Measurements from ENCODE around the gene TRPM4.
A peak's percentile ranks its signal among the peaks of the same experiment; 100 is the strongest.

The TRPM4 gene

GRCh38 chr19:49224879-49225278 lies 67.3 kb downstream of the TRPM4 start (continued):
- TF ChIP-seq ZNF600 (tag by site-specific recombination; IDR thresholded peaks at IDR 0.05) (no peak), PRDM10 (tag by site-specific recombination; IDR thresholded peaks at IDR 0.05) (peak; percentile 32; the same call in 1 of the 2 replicates), MEIS1 (CRISPR knock-in tag; IDR thresholded peaks at IDR 0.05; ENCODE audit: borderline replicate concordance) (no peak), ZNF112 (tag by site-specific recombination; IDR thresholded peaks at IDR 0.05) (no peak), KLF8 (tag by site-specific recombination; IDR thresholded peaks at IDR 0.05) (0 out of 2 replicates have a peak, but pooled peaks have one; percentile 25), MYNN (tag by site-specific recombination; IDR thresholded peaks at IDR 0.05; ENCODE audit: borderline replicate concordance) (no peak), PATZ1 (tag by site-specific recombination; IDR thresholded peaks at IDR 0.05) (no peak), ZNF302 (tag by site-specific recombination; IDR thresholded peaks at IDR 0.05; ENCODE audit: low read depth) (no peak), YY1 (tag by site-specific recombination; IDR thresholded peaks at IDR 0.05) (no peak), TRIM28 (IDR thresholded peaks at IDR 0.05; ENCODE audit: borderline replicate concordance, low read length) (no peak), ZNF596 (tag by site-specific recombination; IDR thresholded peaks at IDR 0.05) (no peak), ZNF518A (tag by site-specific recombination; conservative IDR thresholded peaks at IDR 0.05; ENCODE audit: low read depth) (no peak), INSM2 (tag by site-specific recombination; IDR thresholded peaks at IDR 0.05) (no peak), ZXDB (tag by site-specific recombination; IDR thresholded peaks at IDR 0.05) (no peak), SCRT2 (tag by site-specific recombination; IDR thresholded peaks at IDR 0.05) (no peak), ZNF18 (tag by site-specific recombination; IDR thresholded peaks at IDR 0.05) (peak; percentile 59; the same call in 1 of the 2 replicates), KLF7 (tag by site-specific recombination; IDR thresholded peaks at IDR 0.05; ENCODE audit: borderline replicate concordance) (no peak), ZFP3 (tag by site-specific recombination; IDR thresholded peaks at IDR 0.05; ENCODE audit: low read depth) (no peak), ZNF398 (tag by site-specific recombination; IDR thresholded peaks at IDR 0.05) (no peak), ZNF658 (tag by site-specific recombination; IDR thresholded peaks at IDR 0.05) (no peak), ZNF2 (tag by site-specific recombination; IDR thresholded peaks at IDR 0.05) (peak; percentile 38; the same call in 1 of the 2 replicates), OSR2 (tag by site-specific recombination; IDR thresholded peaks at IDR 0.05) (no peak), ZNF660 (tag by site-specific recombination; IDR thresholded peaks at IDR 0.05) (peak; percentile 35; the same call in 1 of the 2 replicates)

Data from HEK293 (cell line).